ENCODE data around the gene SLC35F5. TPM values are rescaled to one million over a fixed set of nuclear protein-coding genes. Genes with fewer than 3 reads are reported as not detected.

The SLC35F5 gene, protein sequence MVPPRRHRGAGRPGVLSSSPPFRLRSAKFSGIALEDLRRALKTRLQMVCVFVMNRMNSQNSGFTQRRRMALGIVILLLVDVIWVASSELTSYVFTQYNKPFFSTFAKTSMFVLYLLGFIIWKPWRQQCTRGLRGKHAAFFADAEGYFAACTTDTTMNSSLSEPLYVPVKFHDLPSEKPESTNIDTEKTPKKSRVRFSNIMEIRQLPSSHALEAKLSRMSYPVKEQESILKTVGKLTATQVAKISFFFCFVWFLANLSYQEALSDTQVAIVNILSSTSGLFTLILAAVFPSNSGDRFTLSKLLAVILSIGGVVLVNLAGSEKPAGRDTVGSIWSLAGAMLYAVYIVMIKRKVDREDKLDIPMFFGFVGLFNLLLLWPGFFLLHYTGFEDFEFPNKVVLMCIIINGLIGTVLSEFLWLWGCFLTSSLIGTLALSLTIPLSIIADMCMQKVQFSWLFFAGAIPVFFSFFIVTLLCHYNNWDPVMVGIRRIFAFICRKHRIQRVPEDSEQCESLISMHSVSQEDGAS
- total RNA-seq (10 to 100 TPM; 45.7 to 86.3 (median 50.7) TPM), polyA plus RNA-seq (10 to 100 TPM; 23.1 to 54.6 (median 37.6) TPM)
- long read RNA-seq, donor 1, full-length matches to known transcripts: 14 of 20 reads
- long read RNA-seq, donor 1, partial matches to known transcripts: 2 of 20 reads
- long read RNA-seq, donor 1, other reads (novel, unspliced or antisense): 4 of 20 reads
- long read RNA-seq, donor 2, full-length matches to known transcripts: 36 of 56 reads
- long read RNA-seq, donor 2, partial matches to known transcripts: 8 of 56 reads
- long read RNA-seq, donor 2, other reads (novel, unspliced or antisense): 12 of 56 reads

DNA sequence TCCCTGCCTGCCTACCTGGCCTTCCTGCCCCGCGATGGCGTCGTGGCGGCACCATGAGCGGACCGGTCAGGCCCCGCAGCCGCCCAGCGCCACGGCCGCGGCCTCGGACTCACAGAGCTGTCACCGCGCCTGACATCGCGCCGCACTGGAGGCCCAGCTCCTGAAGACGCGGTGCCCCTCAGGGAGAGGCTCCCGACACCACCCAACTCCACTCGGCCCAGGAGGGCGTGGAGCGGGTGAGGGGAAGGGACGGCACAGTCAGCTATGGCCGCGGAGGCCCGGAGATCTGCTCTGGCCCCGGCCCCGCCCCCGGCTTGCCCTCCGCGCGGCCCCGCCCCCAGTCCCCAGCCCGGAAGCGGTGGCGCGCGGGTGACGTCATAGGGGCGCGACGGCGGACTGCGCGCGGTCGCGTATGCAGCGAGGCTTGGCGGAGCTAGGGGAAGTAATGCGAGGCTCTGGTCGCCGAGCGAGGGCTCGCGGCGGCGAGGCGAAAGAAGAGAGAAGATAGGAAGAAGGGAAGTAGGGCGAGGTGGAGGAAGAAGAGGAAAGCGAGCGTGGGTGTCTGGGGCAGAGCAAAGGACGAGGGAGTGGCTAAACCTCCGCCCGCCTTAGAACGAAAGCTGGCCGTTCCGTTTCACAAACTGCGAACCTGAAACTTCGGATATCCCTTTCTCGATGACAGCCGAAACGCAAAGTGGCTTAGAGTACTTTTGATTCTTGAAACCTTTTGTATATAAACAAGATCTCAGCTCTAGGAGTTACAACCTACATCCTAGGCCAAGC is at the start of gene SLC35F5:
Gene SLC35F5 (minus strand): TSS at position 288 of the 783 bp plus-strand sequence. CDS start 233 bp downstream, at position 55.
- Histone ChIP-seq H3K4me1 (peaks cover 22% of the 10 kb centered on the region), H3K27ac (peak within 1 kb of the TSS; percentile 92), H3K27me3 (ENCODE audit: insufficient read depth in 3 of 3, low read length in 2 of 3) (no peaks in the 10 kb centered on the region), H3K4me3 (peak within 1 kb of the TSS; percentile 84), H3K9me3 (no peaks in the 10 kb centered on the region), H3K36me3 (ENCODE audit: insufficient read depth in 1 of 2, low read depth in 1 of 2) (peaks cover 0 to 14% of the 10 kb centered on the region in 2 donors)
- ATAC-seq: peak; percentile 95 to 98 (median 97)
- TF ChIP-seq, protein P1, sequence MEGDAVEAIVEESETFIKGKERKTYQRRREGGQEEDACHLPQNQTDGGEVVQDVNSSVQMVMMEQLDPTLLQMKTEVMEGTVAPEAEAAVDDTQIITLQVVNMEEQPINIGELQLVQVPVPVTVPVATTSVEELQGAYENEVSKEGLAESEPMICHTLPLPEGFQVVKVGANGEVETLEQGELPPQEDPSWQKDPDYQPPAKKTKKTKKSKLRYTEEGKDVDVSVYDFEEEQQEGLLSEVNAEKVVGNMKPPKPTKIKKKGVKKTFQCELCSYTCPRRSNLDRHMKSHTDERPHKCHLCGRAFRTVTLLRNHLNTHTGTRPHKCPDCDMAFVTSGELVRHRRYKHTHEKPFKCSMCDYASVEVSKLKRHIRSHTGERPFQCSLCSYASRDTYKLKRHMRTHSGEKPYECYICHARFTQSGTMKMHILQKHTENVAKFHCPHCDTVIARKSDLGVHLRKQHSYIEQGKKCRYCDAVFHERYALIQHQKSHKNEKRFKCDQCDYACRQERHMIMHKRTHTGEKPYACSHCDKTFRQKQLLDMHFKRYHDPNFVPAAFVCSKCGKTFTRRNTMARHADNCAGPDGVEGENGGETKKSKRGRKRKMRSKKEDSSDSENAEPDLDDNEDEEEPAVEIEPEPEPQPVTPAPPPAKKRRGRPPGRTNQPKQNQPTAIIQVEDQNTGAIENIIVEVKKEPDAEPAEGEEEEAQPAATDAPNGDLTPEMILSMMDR (IDR thresholded peaks at IDR 0.05): no peak
- intact Hi-C loops (cut with DNase I): loop anchor here (1.0 to 10.0 kb wide), 4 partner anchors 61 to 188 kb away; partner anchors contain the start of gene ACTR3 (in 2 of the 2)
- peak; percentile 95 to 96 for DNase-seq
- WGBS, 3 donors: 0 to 1% (median 0%) methylated on average over 71 to 76 of the region's 76 CpGs

DNA sequence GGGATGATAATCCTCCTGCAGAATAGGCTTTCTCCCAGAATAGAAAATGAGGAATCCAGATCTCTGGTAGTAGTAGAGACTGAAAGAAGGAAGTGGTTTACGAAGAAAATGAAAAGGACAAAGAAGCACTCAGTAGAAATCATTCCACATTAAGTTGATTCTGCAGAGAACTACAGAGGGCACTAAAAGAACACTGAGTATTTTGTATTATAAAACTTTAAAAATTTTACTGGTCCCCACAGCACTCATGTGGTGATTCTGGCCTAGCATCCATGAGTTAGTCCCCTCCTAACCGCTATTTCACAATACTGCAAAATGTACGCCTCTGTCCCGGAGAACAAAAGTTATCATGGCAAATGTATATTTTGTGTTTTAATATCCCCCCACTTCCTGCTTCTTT is 42.9 kb upstream of the SLC35F5 start:
- no peak for ATAC-seq
- Histone ChIP-seq H3K9me3 (no peaks in the 10 kb centered on the region), H3K36me3 (ENCODE audit: insufficient read depth in 1 of 2, low read depth in 1 of 2) (no peaks in the 10 kb centered on the region), H3K27ac (no peak overlapping the region), H3K27me3 (ENCODE audit: insufficient read depth in 3 of 3, low read length in 2 of 3) (no peaks in the 10 kb centered on the region), H3K4me3 (no peak overlapping the region), H3K4me1 (no peaks in the 10 kb centered on the region)
- intact Hi-C loops (cut with DNase I): no loop called here
- TF ChIP-seq, protein P1 (IDR thresholded peaks at IDR 0.05): no peak
- WGBS, 3 donors: 81 to 88% (median 83%) methylated on average over 4 of the region's 4 CpGs
- no peak for DNase-seq

DNA sequence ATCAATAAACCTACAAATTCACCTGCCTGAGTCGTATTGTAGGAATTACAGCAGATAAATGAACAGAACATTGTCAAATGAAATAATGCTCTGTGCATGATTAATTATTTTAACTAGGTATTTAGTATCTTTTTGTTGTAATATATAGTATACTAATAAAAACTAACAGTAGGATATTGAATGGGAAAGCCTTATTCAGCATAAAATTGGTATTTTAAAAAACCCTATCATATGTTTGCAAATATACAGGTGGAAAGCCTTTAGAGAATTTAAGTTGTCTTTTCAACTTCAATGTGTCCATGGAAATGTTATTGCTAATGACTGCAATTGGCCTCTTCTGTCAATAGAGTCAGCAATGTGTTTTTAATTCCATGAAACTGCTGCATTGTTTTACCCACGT is 40.8 kb upstream of the SLC35F5 start:
- no peak overlapping the region for H3K4me3 ChIP-seq
- TF ChIP-seq, protein P1 (IDR thresholded peaks at IDR 0.05): no peak
- intact Hi-C loops (cut with DNase I): no loop called here
- H3K9me3 ChIP-seq: no peaks in the 10 kb centered on the region
- H3K27me3 ChIP-seq (ENCODE audit: insufficient read depth in 3 of 3, low read length in 2 of 3): no peaks in the 10 kb centered on the region
- DNase-seq: no peak
- H3K36me3 ChIP-seq (ENCODE audit: insufficient read depth in 1 of 2, low read depth in 1 of 2): no peaks in the 10 kb centered on the region
- no peaks in the 10 kb centered on the region for H3K4me1 ChIP-seq
- no peak for ATAC-seq
- no peak overlapping the region for H3K27ac ChIP-seq
- 54 to 68% (median 63%) methylated on average over 2 of the region's 2 CpGs for WGBS, 3 donors

DNA sequence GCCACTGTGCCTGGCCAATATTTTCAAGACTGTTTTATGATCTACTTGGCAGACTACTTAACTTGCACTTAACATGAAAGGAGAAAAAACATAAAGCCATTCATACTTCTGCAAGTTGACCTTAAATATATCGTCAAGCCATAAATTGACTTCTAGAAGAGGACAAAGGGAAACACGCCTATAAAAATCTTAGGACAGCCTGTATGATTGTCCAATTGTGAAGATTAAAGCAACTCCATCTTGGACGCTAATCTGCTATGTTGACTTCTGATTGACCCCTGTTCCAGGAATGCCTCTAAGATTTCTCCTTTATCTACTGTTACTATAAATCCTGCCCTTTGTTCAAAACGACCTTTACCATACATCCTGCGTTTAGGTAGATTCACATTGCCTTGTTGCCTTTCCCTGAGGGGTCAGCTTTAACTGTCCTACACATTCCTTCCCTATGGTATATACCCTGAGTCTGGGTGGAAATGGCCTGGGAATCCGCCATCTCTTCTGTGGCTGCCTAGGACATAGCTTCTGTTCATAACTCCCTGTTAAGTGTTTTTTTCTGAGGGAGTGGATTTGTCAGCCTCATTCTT is 40.2 kb upstream of the SLC35F5 start:
- H3K4me3 ChIP-seq: no peak overlapping the region
- 66 to 76% (median 75%) methylated on average over 6 of the region's 6 CpGs for WGBS, 3 donors
- intact Hi-C loops (cut with DNase I): no loop called here
- ATAC-seq (no peak), DNase-seq (no peak)
- H3K4me1 ChIP-seq: no peaks in the 10 kb centered on the region
- H3K27me3 ChIP-seq (ENCODE audit: insufficient read depth in 3 of 3, low read length in 2 of 3): no peaks in the 10 kb centered on the region
- no peak overlapping the region for H3K27ac ChIP-seq
- TF ChIP-seq, protein P1 (IDR thresholded peaks at IDR 0.05): no peak
- H3K36me3 ChIP-seq (ENCODE audit: insufficient read depth in 1 of 2, low read depth in 1 of 2): no peaks in the 10 kb centered on the region
- no peaks in the 10 kb centered on the region for H3K9me3 ChIP-seq

Measured in psoas muscle (tissue), 8 donors.